Smooth muscle cell of the brain vasculature (primary cell): ENCODE measurements around the gene ATP1B1.
"Not testable (repeated sequence)": the region's sequence is repeated elsewhere in the genome, so short reads cannot be mapped to it uniquely, and the experiment has no call there.

Source experiments
- DNase-seq: peaks from one replicate; pipeline ENCODE4 v3.0.0-alpha.2; 2012; ENCODE audit warnings: low read depth, low spot score

Gene ATP1B1

GRCh38 chr1:169115891-169116585 lies 9.5 kb downstream of the ATP1B1 start:
- no peak for DNase-seq

DNA sequence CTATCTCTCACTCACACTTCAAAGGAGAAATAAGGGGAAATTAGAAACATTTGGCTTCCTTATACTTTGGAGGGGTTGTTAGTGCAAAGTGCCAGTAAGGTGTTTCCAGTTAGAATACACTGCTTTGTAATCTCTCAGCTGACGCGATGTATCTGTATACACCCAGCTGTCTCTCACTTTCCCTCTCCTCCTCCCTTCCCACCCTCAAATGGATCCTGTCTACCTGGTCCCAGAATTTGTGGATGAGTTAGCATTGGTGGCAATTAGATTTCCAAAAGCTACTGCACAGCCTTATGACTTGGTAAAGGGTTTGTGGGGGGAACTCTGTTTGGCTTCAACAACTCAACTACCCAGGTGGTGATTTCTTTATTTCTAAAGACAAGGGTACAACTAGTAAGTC lies 10.5 kb downstream of the ATP1B1 start:
- DNase-seq = no peak

DNA sequence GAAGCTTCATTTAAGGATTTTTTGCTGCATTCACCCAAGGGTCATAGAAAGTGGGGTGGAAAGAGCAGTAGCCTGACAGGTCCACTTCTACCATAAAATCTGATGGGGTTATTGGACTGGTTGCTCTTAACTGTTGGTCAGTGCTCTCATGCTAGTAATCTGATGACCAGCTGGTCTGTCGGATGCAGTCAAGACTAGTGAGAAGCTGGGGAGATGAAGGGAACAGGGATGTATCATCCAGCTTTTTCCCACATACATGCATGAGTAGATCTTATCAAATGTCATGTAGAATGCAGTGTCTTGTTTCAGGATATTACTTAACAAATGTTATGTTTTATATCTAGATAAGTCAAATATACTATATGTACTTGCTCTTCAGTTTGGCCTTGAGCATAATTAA lies 11.1 kb downstream of the ATP1B1 start:
- DNase-seq = no peak

DNA sequence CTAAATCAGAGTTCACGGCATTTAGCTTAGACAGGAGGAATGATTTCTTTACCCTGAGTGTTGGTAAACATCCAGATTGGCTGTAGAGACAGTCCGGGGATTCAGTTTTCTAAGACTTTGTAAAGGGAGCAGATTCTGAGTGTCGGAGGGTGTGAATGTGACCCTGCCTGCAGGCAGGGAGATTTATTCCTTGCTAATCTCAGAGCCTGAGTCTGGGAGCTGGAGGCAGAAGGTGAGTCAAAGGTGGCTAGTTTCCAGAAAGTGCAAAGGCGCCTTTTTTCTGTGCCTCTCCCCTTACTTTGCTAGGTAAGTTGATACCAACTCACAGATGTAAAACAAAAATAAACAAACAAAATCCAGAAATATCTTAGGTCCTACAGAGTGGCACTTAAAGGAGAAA lies 11.7 kb downstream of the ATP1B1 start:
- no peak for DNase-seq

DNA sequence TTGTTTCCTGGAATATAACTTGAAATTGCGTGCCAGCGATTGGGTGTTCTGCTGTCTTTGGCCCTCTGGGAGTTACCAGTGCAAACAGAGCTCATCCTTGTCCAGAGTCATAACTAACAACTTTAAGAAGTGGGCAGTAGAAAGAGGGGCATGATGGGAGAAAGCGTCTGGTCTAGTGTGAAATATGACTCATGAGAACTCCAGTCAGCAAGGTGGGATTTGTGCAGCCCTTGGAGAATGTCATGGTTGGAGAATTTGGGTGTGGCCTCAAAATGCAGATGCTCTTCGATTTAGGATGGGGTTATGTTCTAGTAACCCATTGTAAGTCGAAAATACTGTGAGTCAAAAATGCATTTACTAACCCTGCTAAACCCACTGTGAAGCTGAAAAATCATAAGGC lies 12.9 kb downstream of the ATP1B1 start:
- DNase-seq = no peak

- DNase-seq = no peak
Observed at GRCh38 chr1:169120066-169120465, 13.6 kb downstream of the ATP1B1 start.

DNA sequence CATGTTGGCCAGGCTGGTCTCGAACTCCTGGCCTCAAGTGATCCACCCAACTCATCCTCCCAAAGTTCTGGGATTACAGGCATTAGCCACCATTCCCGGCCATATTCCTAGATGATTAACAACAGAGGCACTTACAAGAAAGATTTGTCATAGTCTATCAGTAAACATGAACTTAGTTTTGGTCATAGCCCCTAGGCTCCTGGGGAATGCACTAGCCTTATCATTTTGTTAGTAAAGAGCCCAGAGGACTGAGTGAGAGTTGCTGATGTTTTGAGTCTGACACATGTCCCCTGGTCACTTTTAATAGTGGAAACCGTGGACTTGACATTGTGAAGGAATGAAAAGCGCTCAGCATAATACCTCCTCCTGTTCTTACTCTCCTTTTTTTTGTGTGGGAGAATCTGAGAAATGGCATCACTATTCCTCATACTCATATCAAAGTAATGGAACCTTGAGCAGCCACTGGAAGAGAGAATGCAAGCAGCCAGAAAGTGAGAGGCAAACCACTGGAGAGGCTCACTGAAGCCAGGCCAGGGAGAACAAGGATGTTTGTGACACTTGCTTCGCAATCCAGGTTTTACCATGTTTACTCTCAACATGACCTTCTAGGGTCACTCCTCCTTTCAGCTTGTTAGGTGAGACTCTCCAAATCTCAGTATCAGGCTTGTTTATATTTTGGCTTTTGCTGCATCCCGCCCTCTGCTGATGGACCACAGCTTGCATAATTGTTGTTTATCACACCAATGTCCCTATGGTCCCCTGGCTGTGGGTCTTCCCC lies 14.8 kb downstream of the ATP1B1 start:
- DNase-seq = no peak

DNA sequence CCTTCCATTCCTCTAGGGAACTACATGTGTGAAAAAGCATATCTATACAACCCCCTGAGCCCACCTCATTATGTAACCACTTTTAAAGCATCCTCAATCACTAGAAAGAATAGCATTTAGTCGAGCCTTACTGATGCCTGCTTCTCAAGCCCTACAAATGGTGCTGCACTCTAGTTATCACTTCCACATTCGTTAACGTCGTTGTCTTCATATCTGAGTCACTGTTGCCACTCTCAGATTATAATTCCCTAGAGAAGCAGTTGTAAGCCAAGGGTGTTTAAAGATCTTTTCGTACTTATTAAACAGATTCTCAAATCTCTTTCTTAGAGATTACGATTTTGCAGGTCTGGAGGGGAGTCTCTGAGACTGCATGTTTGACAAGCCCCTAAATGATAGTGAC lies 16.5 kb downstream of the ATP1B1 start:
- DNase-seq = no peak

- DNase-seq = no peak
Observed at GRCh38 chr1:169124459-169124858, 18.0 kb downstream of the ATP1B1 start.

GRCh38 chr1:169125597-169125996 lies 19.1 kb downstream of the ATP1B1 start:
- DNase-seq = not testable (repeated sequence)

DNA sequence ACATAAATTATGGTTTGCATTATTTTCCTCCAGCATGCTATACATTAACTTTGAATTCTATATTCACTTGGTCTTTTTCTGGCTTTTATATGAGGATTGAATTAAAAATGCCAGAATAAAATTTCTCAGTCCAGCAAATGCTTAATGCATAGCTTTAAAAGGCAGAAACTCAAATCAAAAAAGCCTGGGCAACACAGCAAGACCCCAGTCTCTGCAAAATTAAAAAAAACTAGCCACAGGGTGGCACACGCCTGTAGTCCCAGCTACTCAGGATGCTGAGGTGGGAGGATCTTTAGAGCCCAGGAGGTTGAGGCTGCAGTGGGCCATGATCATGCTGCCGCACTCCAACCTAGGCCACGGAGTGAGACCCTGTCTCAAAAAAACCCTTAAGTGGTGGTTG lies 19.8 kb downstream of the ATP1B1 start:
- DNase-seq = no peak

DNA sequence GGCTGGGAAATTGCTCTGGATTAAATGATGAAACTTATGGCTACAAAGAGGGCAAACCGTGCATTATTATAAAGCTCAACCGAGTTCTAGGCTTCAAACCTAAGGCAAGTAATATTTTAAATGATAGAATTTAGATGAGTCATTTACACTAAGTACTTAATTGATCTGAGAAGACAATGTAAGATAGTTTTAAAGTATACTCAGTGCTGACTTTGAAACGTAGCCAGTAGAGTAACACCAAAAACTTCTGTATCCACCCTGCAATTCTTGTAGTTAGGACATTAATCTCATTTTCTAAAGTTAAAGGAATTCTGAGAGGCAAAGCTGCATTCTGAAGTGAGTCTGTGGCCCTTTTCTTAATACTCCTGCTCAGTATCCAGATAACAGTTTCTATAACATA lies 20.8 kb downstream of the ATP1B1 start:
- no peak for DNase-seq

DNA sequence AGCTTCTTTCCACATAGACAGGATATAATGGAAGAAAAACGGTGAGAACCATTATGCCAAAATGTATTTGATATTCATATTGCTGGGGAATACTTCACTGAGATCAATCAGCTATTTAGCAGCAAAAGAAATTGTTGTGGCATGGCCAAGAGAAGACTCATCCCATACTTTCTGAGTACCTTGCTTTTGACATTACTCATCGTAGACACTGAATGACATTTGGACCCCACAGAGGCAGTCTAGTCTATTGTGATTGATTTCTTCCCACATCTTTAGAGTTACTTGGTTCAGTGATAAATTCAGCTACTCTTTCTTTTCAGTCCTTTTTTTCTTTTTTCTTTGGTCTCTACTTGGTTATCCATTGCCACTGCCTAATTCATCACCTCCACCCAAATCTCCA lies 22.1 kb downstream of the ATP1B1 start:
- DNase-seq = no peak

DNA sequence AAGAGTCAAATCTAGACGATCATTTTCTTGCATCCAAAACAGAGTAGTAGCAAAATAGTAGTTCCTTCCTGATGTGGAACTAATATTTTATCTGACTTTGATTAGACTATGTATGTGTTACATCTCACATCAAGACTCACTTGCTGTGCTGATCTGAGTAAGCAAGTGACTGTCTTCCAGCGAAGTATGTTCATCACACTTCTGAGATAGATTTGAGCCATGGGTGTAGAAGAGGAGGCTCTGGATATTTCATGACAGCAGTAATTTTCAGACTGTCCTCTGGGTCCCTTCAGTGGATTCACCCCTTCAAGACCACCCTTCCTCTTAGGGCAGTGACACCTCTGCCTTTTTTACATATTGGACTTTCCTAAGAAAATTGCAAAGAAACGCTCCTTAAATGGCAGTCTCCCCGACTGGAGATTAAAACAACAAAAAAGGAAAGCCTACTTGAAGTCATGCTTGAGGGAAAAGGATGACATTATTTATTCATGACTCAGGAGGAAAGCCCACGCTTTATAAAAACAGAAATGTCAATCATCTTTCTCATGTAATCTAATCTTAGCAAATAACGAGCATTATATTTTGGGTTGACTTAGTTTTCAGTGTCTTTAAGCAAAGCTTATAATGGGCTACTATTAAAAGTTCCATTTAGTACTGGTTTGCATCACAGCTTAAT lies 22.8 kb downstream of the ATP1B1 start:
- no peak for DNase-seq

- no peak for DNase-seq
Observed at GRCh38 chr1:169130683-169131082, 24.2 kb downstream of the ATP1B1 start.

- DNase-seq = no peak
Observed at GRCh38 chr1:169132512-169133227, 26.2 kb downstream of the ATP1B1 start.

DNA sequence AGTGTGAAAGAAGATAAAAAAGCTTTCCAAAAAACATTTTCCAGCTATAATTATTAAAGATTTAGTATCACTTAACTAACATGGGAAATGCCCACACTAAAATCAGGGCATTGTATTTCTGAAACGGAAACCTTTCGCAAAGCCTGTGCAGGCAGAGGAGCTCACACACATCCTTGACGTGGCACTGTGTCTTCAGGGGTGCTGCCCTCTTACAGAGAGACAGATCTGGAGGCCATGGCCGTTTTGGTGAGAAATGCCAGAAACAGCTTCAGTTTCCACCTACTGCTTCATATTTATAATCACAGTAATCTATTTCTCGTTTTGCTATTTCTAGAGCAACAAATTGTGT lies 26.7 kb downstream of the ATP1B1 start:
- DNase-seq = no peak

DNA sequence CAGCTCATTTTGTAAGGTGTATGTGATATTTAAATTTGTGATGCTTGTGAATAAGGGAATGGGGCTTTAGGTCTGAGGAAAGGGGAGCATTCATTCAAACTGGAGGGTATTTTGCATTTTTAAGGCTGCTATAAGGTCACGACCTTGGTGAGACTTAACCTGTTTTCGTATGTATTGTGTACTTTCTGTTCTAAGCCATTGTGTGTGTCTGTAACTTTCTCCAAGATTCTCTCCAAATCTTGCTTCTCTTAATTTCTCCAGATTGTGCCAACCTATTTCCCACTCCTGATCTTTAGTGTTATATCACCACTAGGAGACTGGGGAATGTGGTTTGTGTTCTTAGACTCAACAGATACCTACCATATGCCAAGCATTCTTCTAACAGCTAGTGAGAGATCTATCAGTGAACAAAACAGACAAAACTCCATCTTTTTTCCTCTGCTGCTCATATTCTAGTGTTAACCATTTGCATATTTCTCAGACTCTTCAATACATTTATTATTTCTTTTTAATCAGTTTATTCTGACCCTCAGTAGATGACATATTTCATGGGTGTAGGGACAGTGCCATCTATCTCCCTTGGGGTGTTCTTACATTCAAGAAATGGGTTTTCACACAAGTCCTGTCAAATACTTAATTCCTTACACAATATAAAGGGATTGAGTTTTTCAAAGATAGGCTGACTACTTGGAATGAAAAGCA lies 27.5 kb downstream of the ATP1B1 start:
- DNase-seq = no peak

DNA sequence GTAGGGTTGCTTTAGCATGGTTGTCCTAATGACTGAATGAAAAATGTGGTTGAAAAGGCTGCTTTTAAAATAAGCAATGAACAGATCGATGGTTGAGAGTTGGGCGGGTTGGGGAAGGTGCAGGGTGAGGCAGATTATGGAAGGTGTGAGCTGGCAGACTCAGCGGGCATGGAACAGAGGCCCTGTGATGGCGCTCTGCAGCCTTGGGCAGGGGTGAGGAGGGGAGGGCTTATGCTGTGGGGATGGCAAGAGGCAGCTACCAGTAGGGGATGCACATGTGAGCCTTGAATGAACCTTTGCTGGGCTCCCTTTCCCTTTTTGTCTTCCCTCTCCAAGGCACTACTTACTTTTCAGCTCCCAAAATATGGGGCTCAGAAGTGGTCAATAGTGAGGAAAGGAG lies 30.9 kb downstream of the ATP1B1 start:
- no peak for DNase-seq

DNA sequence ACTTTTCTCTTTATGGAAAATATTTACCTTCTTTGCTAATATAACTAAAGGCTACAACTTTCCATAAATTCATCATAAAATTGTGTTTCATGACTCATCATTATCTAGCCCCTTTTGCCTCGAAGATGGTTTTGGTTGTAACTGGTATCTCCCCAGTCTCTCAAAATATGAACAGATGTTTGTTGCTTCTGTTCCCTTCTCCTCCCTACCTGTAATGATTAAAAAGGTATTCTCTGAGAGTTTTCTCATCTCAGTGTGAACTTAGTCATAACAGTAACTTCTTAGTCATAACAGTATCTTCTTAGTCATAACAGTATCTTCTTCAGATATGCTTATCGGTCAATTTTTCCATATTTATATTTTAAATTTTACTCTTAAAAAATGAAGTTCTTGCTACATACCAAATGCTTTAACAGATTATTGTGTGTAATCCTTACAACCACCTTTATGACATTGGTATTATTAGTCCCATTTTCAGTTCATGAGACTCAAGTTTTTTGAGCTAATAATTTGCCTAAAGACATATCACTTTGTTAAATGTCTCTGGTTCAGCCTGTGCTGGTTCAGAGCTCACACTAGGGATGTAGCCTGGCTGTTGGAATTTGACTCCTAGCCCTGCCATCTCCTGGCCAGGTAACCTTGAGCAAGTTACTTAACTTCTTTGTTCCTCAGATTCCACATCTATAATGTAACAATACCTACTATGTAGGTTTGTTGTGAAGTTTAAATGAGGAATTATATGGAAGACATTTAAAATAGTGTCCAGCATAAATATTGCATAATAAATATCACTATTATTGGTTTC lies 32.6 kb downstream of the ATP1B1 start:
- no peak for DNase-seq

GRCh38 chr1:169141356-169141755 lies 34.9 kb downstream of the ATP1B1 start:
- DNase-seq = no peak
